ENCODE results near the gene ARMH3. TPM values are rescaled to one million over a fixed set of nuclear protein-coding genes. Genes with fewer than 3 reads are reported as not detected.

Gene ARMH3
- total and polyA plus RNA-seq, 10 of the 15 experiments (the other 5 are each of a cell fraction or from before 2014, with no cell fraction given), result 13.0 to 33.0 (median 16.4) TPM

GRCh38 chr10:102001435-102002068 is 54.4 kb downstream of the ARMH3 start (continued):
- TF ChIP-seq ELK1 (IDR thresholded peaks at IDR 0.05; ENCODE audit: low read depth, low read length) (no peak), MEF2A (IDR thresholded peaks at IDR 0.05; ENCODE audit: insufficient read depth, low read depth, low read length) (peak; percentile 82), MYB (IDR thresholded peaks at IDR 0.05; ENCODE audit: borderline replicate concordance, low read depth, low read length) (no peak), ATF7 (IDR thresholded peaks at IDR 0.05; ENCODE audit: low read depth) (peak; percentile 75), SPI1 (IDR thresholded peaks at IDR 0.05; ENCODE audit: borderline replicate concordance, insufficient read depth, low read depth, low read length) (peak; percentile 98), POLR2AphosphoS5 (IDR thresholded peaks at IDR 0.05; ENCODE audit: low read length) (no peak), TARDBP (IDR thresholded peaks at IDR 0.05; ENCODE audit: borderline replicate concordance) (no peak), PBX3 (IDR thresholded peaks at IDR 0.05; ENCODE audit: insufficient replicate concordance, low read depth, low read length) (no peak), BCL11A (IDR thresholded peaks at IDR 0.05; ENCODE audit: low read depth, low read length) (peak; percentile 98), ESRRA (IDR thresholded peaks at IDR 0.05; ENCODE audit: low read length) (no peak), IRF5 (IDR thresholded peaks at IDR 0.05; ENCODE audit: borderline replicate concordance) (no peak), NFYB (IDR thresholded peaks at IDR 0.05; ENCODE audit: insufficient read depth, low read depth, low read length) (no peak), HSF1 (IDR thresholded peaks at IDR 0.05; ENCODE audit: low read depth, low read length) (no peak), NFIC (IDR thresholded peaks at IDR 0.05; ENCODE audit: low read depth, low read length) (peak; percentile 97), FOXM1 (IDR thresholded peaks at IDR 0.05; ENCODE audit: low read depth, low read length) (peak; percentile 98), RCOR1 (conservative IDR thresholded peaks at IDR 0.05; ENCODE audit: low read depth, low read length) (no peak), E4F1 (IDR thresholded peaks at IDR 0.05; ENCODE audit: borderline replicate concordance, partially characterized antibody) (no peak), NBN (IDR thresholded peaks at IDR 0.05) (peak; percentile 97; the same call in 1 of the 2 replicates), MTA3 (IDR thresholded peaks at IDR 0.05; ENCODE audit: borderline replicate concordance, low read length) (peak; percentile 80), CBX5 (IDR thresholded peaks at IDR 0.05; ENCODE audit: low read depth) (peak; percentile 40; the same call in 1 of the 2 replicates), IKZF2 (IDR thresholded peaks at IDR 0.05) (peak; percentile 100), USF1 (IDR thresholded peaks at IDR 0.05; ENCODE audit: borderline replicate concordance, extremely low read length, insufficient read depth, low read depth, low read length) (no peak)
